Lower leg skin (tissue), 4 donors: ENCODE measurements around the gene HOXA7. TPM values are rescaled to one million over a fixed set of nuclear protein-coding genes. Genes with fewer than 3 reads are reported as not detected.
A peak's percentile ranks its signal among the peaks of the same experiment; 100 is the strongest.

Experiments used
- DNase-seq, 2 donors: peaks; one replicate each; pipeline ENCODE4 v3.0.0-alpha.2; 2019; ENCODE audit warnings: low spot score in 2 of 2
- H3K4me3 ChIP-seq: fragments of 200-600 bp; sonication (generic); 2 replicates; pipeline ENCODE4 v1.5.1; 2017; ENCODE audit warnings: mild to moderate bottlenecking, low read depth; ENCODE audit not compliant: poor library complexity, severe bottlenecking
- POLR2A ChIP-seq, 2 donors: fragments of 450-650 bp; IDR thresholded peaks; one replicate each; pipeline ENCODE4 v1.6.1; 2016 to 2017; ENCODE audit warnings: antibody characterized with exemption in 2 of 2, mild to moderate bottlenecking in 1 of 2, moderate library complexity in 1 of 2
- WGBS, 2 donors: methylation state at CpG; one replicate each; pipeline ENCODE4 v1.1.5; 2018; 5-methylcytosine and 5-hydroxymethylcytosine counted together
- intact Hi-C: fragments of 100-400 bp; cut with DNase I; formaldehyde crosslinking; loops from one replicate; pipeline ENCODE4 v1.15.0; 2023; ENCODE audit warnings: low total_unique reads
- total RNA-seq, 4 donors: library from RNA; depleted of rRNA; stranded (reverse); fragments of >200 nt; gene quantifications; one replicate each; pipeline ENCODE4 v1.1.0, GENCODE V29; 2016
- TF ChIP-seq, protein P1 (sequence below), 3 donors: fragments of 450-650 bp; IDR thresholded peaks; one replicate each; pipeline ENCODE4 v1.5.1; 2016; ENCODE audit warnings: antibody characterized with exemption in 3 of 3, mild to moderate bottlenecking in 3 of 3, moderate library complexity in 2 of 3

The HOXA7 gene
- total RNA-seq, 4 donors from 2014 or later: 10.0 to 26.1 (median 18.1) TPM

DNA sequence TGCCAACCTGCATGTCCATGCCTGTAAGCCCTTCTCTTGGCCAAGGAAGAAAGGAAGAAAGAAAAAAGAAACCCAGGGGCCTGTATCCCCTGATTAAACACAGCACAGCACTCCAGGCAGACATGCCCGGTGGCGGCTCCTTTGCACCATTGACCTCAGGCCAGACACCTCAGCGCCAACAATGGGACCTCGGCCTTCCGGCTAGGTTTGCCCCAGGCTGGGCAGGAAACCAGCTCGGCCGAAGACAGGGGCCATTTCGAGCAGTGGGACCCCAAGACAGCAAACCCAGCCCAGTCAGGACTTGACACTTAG lies 14.8 kb upstream of the HOXA7 start:
- DNase-seq: peak in 1 of 2 donors; percentile 88
- TF ChIP-seq, protein P1, sequence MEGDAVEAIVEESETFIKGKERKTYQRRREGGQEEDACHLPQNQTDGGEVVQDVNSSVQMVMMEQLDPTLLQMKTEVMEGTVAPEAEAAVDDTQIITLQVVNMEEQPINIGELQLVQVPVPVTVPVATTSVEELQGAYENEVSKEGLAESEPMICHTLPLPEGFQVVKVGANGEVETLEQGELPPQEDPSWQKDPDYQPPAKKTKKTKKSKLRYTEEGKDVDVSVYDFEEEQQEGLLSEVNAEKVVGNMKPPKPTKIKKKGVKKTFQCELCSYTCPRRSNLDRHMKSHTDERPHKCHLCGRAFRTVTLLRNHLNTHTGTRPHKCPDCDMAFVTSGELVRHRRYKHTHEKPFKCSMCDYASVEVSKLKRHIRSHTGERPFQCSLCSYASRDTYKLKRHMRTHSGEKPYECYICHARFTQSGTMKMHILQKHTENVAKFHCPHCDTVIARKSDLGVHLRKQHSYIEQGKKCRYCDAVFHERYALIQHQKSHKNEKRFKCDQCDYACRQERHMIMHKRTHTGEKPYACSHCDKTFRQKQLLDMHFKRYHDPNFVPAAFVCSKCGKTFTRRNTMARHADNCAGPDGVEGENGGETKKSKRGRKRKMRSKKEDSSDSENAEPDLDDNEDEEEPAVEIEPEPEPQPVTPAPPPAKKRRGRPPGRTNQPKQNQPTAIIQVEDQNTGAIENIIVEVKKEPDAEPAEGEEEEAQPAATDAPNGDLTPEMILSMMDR (IDR thresholded peaks at IDR 0.05): no peak
- no peak overlapping the region for H3K4me3 ChIP-seq
- WGBS, 2 donors: 14 to 16% methylated on average over 8 of the region's 8 CpGs
- intact Hi-C loops: no loop called here

DNA sequence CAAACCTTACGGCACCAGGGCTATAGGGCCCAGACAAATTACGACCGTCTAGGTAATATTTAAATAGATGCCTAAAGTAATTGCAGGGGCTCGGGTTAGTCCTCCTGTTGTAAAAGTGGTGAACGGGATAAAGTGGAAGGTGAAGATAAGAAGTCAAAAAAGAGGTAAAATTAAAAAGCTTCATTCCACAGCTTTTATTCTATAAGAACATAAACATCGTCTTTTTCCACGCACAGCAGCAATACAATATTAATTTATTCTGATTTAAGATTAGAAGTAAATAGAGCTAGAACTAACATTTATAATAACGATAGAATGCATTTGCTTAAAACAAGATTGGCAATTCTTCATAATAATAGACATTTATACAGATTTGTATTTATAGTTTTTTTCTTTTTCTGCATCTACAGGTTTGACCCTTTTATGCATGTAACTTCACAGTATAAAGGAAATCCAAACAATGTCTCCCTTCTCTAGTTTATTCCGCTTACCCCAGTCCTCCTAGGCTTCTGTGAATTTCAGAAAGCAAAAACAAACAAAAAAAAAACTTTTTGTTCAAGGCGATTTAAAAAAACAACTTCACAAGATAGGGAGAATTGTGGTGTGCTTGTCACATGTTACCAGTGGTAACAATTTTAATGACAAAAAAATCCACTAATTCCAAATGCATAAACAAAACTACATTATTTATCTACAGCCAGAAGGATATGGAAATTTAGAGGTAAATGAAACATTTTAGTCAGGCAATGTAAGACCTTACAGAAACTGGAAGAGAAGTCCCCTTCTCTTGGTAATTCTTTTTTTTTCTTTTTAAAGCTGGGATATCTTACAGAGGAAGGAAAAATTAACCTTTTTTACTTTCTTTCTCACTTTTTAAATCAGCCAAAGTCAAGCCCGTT lies 14.2 kb upstream of the HOXA7 start:
- 23 to 31% methylated on average over 11 of the region's 11 CpGs for WGBS, 2 donors
- no peak for DNase-seq
- intact Hi-C loops: no loop called here
- TF ChIP-seq, protein P1 (IDR thresholded peaks at IDR 0.05): no peak
- TF ChIP-seq POLR2A (IDR thresholded peaks at IDR 0.05): no peak
- no peak overlapping the region for H3K4me3 ChIP-seq

DNA sequence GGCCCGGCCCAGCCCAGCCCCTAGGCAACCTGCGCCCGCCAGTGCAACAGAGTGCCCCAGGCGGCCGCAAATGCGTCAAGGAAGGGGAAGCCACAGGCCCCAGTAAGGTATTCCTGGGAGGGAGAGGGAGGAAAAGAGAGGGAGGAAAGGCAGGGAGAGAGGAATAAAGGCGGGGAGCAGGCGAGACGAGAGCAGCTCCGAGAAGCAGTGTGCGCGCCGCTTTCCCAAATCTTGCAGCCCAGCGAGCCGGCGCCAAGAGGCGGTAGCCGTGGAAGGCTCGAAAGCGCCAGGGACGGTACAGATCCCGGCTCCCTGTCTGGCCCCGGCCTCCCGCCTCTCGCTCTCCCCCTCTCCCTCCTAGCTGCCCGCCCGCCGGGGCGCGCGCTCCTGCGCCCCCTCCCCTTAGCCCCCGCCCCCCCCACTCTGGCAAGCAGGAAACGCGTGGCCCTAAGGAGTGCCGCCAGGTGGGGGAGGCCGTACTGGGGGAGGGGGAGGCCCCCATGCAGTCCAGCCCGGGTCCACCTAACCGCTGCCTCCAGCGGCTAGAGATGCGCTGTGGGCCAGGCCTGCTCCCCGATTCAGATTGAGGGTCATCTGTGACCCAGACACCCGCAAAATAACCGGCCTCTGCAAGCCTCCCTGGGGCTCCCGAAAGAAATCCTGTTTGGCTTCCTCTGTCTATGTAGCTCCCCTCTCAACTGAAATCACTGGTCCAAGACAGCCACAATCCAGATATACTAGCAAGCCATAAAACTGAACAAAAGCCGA lies 13.4 kb upstream of the HOXA7 start:
- TF ChIP-seq, protein P1 (IDR thresholded peaks at IDR 0.05): no peak
- TF ChIP-seq POLR2A (IDR thresholded peaks at IDR 0.05): no peak
- peak overlapping the region; percentile 27 for H3K4me3 ChIP-seq
- intact Hi-C loops: loop anchor here (5.0 to 10.0 kb wide), 2 partner anchors 965 to 1313 kb away; partner anchors contain the start of genes CBX3 and HNRNPA2B1
- WGBS, 2 donors: 1 to 6% methylated on average over 27 to 33 of the region's 46 CpGs
- peak in 1 of 2 donors; percentile 88 for DNase-seq

DNA sequence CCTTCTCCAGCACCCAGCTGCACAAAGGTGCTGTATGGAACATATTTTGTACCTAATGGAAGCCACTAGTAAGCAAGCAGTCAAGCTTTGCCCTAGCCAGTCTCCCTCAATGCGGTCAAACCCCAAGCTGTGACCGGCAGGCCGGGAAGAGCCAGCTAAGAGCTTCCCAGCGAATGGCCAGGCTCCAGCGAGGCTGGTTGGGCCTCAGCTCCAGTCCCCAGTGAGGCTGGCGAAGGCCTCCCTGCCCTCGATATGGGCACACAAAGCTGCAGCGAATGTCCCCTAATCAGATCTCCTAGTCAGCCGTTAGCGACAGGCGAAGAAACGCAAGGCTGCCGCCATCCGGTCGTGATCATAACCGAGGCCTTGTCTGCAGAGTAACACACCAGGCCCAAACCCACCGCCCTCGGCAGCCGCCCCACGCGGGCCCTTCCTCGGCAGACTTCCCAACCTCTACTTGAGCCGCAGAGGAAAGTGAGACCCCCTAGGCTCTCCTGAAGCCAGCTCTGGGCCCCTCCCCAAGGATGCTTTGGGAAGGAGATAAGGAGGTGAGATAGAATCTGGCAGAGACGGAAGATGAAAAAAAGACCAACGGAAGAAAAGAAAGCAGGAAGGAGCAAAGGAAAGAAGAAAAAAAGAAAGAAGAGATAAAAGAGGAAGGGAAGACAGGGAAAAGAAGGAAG lies 11.9 kb upstream of the HOXA7 start:
- TF ChIP-seq POLR2A (IDR thresholded peaks at IDR 0.05): no peak
- TF ChIP-seq, protein P1 (IDR thresholded peaks at IDR 0.05): no peak
- H3K4me3 ChIP-seq: no peak overlapping the region
- intact Hi-C loops: loop anchor here (5.0 to 10.0 kb wide), 2 partner anchors 964 to 1311 kb away; partner anchors contain the start of genes CBX3 and HNRNPA2B1
- peak in 1 of 2 donors; percentile 93 for DNase-seq
- 9 to 14% methylated on average over 9 to 24 of the region's 25 CpGs for WGBS, 2 donors

DNA sequence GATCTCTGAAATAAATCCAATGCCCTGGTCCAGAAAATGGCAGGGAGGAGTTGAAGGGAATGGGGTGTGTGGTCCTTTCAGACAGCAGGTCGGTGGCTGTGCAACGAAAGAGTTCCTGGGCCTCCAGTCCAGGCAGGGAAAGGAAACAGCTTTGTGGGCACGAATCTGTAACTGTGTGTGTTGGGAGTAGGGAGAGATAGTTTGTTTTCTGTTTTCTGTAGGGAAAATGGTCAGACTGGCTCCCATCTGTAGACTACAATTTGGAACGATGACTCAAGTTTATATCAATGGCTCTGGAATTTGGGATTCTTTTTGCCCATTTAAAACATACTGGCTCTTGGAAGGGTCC lies 11.4 kb upstream of the HOXA7 start:
- DNase-seq: no peak
- intact Hi-C loops: loop anchor here (5.0 to 10.0 kb wide), 2 partner anchors 963 to 1311 kb away; partner anchors contain the start of genes CBX3 and HNRNPA2B1
- 20 to 21% methylated on average over 4 of the region's 4 CpGs for WGBS, 2 donors
- no peak overlapping the region for H3K4me3 ChIP-seq
- no peak for TF ChIP-seq POLR2A (IDR thresholded peaks at IDR 0.05)
